Activated CD8-positive, alpha-beta memory T cell treated with anti-CD3 and anti-CD28 coated beads for 1 hour (primary cell): ENCODE results near the gene RTL10.

Experiments used
- DNase-seq, 2 donors: peaks; one replicate each; pipeline ENCODE4 v3.0.0-alpha.2; 2020; ENCODE audit warnings: low read depth in 1 of 2; ENCODE audit errors: extremely low read depth in 1 of 2

The RTL10 gene

GRCh38 chr22:19854778-19855503, at the start of gene RTL10, which contains the start of gene GNB1L:
RTL10 (minus strand) TSS chr22:19854874; CDS start chr22:19852261, 2,613 bp downstream.
GNB1L (minus strand) TSS chr22:19854874; CDS start chr22:19821355, 33,519 bp downstream.
- peak; percentile 77 to 95 for DNase-seq

GRCh38 chr22:19904174-19904856, 49.6 kb upstream of the RTL10 start:
- DNase-seq, result no peak

GRCh38 chr22:19903513-19903912, 48.8 kb upstream of the RTL10 start:
- DNase-seq, result no peak

- DNase-seq, result no peak
Measured at GRCh38 chr22:19903031-19903430, 48.4 kb upstream of the RTL10 start.

- no peak for DNase-seq
Measured at GRCh38 chr22:19902245-19902715, 47.6 kb upstream of the RTL10 start.

GRCh38 chr22:19901577-19902244, 47.0 kb upstream of the RTL10 start:
- no peak for DNase-seq

- no peak for DNase-seq
Measured at GRCh38 chr22:19900707-19901436, 46.2 kb upstream of the RTL10 start.

- no peak for DNase-seq
Measured at GRCh38 chr22:19898831-19899567, 44.3 kb upstream of the RTL10 start.

GRCh38 chr22:19898145-19898544, 43.5 kb upstream of the RTL10 start:
- DNase-seq, result no peak

- no peak for DNase-seq
Measured at GRCh38 chr22:19897726-19898125, 43.1 kb upstream of the RTL10 start.

GRCh38 chr22:19896665-19897355, 42.1 kb upstream of the RTL10 start:
- no peak for DNase-seq

GRCh38 chr22:19895160-19895849, 40.6 kb upstream of the RTL10 start:
- DNase-seq, result no peak

- DNase-seq, result no peak
Measured at GRCh38 chr22:19893363-19893762, 38.7 kb upstream of the RTL10 start.

GRCh38 chr22:19892925-19893324, 38.3 kb upstream of the RTL10 start:
- DNase-seq, result no peak

GRCh38 chr22:19892257-19892879, 37.7 kb upstream of the RTL10 start:
- peak in 1 of 2 donors; percentile 22 for DNase-seq

GRCh38 chr22:19891317-19892256, 36.9 kb upstream of the RTL10 start:
- peak; percentile 50 to 60 for DNase-seq

- no peak for DNase-seq
Measured at GRCh38 chr22:19890502-19891316, 36.0 kb upstream of the RTL10 start.
